CD4-positive, alpha-beta T cell treated with Interleukin-2 at 100 ng/mL for 4 hours (primary cell): ENCODE data around the gene NAPA.

ENCODE experiments used
- DNase-seq: peaks from one replicate; pipeline ENCODE4 v3.0.0-alpha.2; 2020; ENCODE audit warnings: low spot score

NAPA gene

GRCh38 chr19:47499863-47500830 lies 14.7 kb downstream of the NAPA start:
- no peak for DNase-seq

- DNase-seq, result no peak
These were observed 15.5 kb downstream of the NAPA start for GRCh38 chr19:47499371-47499770.

- no peak for DNase-seq
These were observed 16.3 kb downstream of the NAPA start for GRCh38 chr19:47498561-47498960.

- no peak for DNase-seq
These were observed 16.9 kb downstream of the NAPA start for GRCh38 chr19:47497821-47498520.

GRCh38 chr19:47497050-47497766 lies 17.7 kb downstream of the NAPA start:
- DNase-seq, result no peak

GRCh38 chr19:47495478-47496372 lies 19.1 kb downstream of the NAPA start:
- DNase-seq, result no peak

GRCh38 chr19:47494729-47495128 lies 20.1 kb downstream of the NAPA start:
- DNase-seq, result no peak

GRCh38 chr19:47494211-47494547 lies 20.7 kb downstream of the NAPA start:
- DNase-seq, result no peak

GRCh38 chr19:47493378-47494210 lies 21.3 kb downstream of the NAPA start:
- no peak for DNase-seq

GRCh38 chr19:47492571-47493377 lies 22.1 kb downstream of the NAPA start:
- DNase-seq, result no peak

GRCh38 chr19:47492137-47492533 lies 22.7 kb downstream of the NAPA start:
- DNase-seq, result no peak

- no peak for DNase-seq
These were observed 23.3 kb downstream of the NAPA start for GRCh38 chr19:47491358-47492136.

GRCh38 chr19:47490847-47491246 lies 24.0 kb downstream of the NAPA start:
- no peak for DNase-seq

GRCh38 chr19:47490031-47490430 lies 24.8 kb downstream of the NAPA start:
- no peak for DNase-seq

- DNase-seq, result no peak
These were observed 25.6 kb downstream of the NAPA start for GRCh38 chr19:47489072-47489914.

GRCh38 chr19:47487551-47488515 lies 27.0 kb downstream of the NAPA start:
- DNase-seq, result no peak

- DNase-seq, result no peak
These were observed 28.0 kb downstream of the NAPA start for GRCh38 chr19:47486900-47487299.
